NCI-H460 (cell line): ENCODE data around the gene HOXA6. TPM values are rescaled to one million over a fixed set of nuclear protein-coding genes. Genes with fewer than 3 reads are reported as not detected.
A peak's percentile ranks its signal among the peaks of the same experiment; 100 is the strongest.

Experiments
- DNase-seq: peaks from one replicate; pipeline ENCODE4 v3.0.0-alpha.2; 2016; ENCODE audit warnings: low read depth; ENCODE audit errors: extremely low read depth
- total RNA-seq: library from RNA; depleted of rRNA; stranded (reverse); fragments of >200 nt; shearing (Covaris generic); gene quantifications from 2 replicates; pipeline ENCODE4 v1.2.3, GENCODE V29; 2014

HOXA6 gene
- total RNA-seq, 1 experiment from 2014 or later: 6.7 TPM

GRCh38 chr7:27152816-27153442 is 5.4 kb upstream of the HOXA6 start:
- no peak for DNase-seq

DNA sequence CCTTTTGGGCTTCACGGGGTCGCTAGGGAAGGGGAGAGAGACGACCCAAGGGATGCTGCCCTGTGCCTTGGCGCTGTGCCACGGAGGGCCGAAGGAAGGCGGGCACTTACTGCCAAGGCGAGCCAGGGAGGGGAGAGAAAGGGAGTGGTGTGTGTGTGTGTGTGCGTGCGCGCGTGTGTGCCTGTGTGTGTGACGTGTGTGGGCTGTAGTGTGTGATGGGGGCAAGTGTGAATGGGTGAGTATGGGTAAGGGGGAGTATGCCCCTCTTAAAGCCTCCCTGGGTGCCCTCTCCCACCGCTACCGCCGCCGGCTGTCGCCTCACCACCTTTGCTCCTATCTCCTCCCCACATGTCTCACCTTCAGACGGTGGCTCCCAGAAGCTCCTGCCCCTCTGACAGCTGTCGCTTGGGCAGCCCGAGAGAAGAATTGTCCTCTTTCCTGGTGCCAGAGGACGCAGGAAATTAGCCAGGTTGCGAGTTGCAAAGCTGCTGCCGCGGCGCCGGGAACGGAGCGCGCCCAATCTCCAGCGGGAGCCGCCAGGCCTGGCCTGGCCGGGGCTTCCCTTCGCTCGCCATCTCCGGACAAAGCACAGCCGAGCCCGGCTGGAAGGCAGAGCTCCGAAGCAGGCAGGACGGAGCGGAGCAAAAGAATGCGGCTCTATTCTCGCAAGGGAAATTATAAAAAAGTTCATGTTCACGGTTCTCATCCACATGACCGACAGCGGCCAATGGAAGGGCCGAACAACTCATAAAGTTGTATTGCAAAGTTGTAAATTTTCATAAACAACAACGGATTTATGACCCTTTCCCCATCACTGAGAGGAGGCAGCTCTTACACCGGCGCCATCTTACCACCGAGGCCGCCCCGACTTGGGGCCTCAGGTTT is 4.6 kb upstream of the HOXA6 start, which contains the start of gene HOXA3:
HOXA3 (minus strand) TSS at position 653 of the 885 bp plus-strand sequence. CDS start 41,943 bp downstream, outside the sequence.
- DNase-seq: no peak

DNA sequence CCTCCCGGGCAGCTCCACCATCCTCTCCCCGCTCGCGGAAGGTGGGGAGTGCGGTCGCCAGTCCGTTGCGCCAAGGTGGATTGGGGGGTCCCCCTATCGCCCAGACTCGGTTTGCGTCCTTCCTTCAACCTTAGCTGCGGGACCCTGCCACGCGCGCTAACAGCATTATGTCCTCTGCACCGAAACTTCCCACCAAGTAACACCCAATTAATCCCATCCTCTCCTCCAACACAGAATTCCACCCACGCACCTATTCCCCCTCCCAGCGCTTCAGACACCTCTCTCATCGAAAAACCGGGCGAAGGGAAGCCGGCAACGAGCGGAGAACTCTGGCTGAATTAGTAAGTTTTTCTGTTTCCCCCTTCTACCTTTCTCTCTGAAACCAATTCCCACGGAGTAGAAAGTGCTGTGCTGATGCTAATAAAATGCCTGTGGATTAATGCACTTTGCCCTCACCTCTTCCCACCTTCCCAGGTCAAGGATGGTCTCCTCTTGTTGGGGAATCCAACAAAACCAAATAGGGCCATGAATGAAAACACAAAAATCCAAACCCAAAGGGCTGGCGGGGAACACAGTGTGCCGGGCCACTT is 3.9 kb upstream of the HOXA6 start:
- DNase-seq: no peak

DNA sequence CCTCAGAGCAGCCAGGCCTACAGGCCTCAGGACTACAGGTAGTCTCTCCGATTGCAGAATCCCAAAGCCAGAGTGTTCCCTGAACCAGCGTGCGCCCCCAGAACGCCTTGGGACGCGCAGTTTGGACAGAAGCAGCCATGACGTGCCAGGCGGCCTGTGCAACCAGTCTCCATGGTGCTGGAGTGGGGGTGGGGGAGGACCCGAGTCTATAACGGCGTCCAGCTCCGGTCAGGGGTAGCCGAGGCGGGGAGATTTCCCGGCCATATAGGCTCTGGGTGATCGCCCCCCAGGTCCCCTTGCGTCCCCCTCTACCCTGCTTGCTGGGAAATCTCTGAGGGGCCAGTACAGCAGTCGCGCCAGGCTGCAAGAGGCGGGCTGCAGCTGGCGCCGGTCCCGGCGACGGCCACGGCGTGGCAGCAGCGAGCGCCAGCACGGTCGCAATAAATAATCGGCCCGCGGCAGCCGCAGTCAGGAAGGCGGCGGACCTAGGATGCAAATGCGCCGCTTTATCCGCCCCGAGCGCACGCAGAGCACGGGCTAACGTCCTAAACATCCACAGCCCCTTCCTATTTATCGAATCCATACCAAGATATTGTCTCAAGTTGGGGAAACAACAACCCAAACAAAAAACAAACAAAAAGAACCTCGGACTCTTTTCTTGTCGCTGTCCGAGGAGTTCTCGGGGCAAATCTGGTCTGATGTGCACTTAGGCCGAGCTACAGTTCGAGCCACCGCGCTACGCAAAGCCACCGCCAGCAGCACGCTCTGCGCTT is 3.2 kb upstream of the HOXA6 start:
- DNase-seq: peak; percentile 72

- DNase-seq: no peak
Measured at GRCh38 chr7:27149842-27150567, 2.4 kb upstream of the HOXA6 start.

DNA sequence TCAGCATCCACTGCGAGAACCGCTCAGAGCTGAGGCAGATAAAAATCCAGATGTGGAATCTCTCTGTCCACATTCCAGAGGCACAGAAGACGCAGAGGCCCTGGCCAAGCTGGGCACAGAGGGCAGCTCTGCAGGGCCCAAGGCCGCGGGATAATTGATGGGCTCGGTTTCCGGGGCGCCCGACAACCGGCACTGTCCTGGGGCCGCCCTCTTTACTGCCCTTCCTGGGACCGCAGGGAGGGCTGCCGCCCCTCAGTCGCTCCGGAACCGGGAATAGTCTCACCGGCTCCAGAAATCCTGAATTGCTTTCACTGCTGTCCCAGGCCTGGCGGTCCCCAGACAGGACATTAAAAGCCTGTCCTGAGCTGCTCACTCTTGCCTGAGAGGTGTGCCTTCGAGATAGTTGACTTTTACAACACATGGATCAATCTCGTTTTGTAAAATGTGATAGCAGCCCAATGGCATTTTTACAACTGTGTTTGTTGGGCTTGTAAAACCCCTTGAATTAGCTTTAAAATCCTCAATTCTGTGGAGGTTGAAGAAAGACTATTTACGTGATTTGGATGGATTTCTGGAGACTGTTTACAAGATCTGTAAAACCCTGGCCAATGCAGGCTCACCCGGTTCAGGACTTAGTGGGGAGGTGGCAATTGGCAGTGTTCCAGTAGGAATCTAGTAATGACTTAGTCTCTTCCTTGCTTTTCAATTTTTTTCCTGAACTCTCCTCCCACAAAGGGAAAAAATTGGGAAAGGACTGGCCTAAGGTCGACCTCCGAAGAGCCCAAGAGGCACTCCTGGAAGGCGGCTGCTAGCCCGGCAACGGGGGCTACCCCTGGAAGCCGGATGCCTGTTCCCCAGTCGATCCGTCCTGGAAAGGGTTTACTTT is 1.4 kb upstream of the HOXA6 start:
- no peak for DNase-seq

DNA sequence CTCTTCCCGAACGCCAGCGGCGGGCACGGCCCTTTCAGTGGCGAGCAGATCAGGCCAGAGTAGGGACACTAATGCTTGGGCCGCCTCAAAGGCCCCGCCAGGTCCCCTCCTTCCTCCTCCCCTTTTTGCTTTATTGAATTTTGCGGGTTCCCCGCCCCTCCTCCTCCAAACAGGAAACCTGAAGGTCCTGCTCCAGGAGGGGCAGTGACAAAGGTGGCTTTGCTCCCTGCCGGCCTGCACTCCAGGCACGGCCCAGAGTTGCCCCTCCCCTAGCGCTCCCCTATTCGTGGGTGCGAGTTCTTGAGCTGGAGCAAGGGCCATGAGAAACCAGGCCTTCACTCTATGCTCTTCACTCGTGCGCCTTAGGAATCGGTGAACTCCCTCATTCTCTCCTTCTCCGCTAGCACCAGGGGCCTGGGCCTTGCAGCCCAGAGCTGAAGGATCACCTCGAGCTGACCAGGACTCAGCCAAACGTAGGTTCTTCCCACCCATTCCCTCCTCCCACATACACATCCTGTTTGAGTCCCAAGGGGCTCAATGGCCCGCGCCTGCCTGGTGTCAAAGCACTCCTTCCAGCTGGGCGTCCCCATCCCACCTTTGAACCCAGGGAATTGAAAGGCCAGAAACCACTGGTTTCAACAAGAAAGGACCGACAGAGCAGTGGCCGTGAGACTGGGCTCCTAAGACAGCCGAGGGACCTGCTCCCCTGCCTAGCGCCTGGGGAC is 619 bp upstream of the HOXA6 start:
- DNase-seq: no peak

- DNase-seq: no peak
Measured at GRCh38 chr7:27146491-27147198, 929 bp downstream of the HOXA6 start.

DNA sequence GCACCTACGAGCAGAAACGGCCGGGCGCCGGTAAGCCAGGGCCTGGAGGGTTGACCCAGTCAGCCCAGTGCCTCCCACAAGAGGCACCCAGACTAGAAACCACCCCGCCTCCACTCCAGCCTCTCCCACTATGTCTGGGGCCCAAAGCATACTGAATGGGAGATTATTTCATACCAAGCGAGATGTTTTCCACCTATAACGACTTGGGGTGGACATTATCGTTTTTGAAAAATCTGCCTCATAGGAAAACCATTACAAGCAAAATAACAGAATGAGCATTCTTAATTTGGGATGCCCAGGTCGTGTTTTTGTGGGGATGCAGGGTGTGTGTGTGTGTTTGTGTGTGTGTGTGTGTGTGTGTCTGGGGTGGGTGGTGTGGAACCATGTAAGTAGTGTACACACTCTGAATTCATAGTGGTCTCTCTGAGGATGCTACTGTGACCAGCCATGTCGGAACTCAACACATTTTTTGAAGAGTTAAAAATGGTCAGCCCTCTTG is 1.6 kb downstream of the HOXA6 start:
- no peak for DNase-seq

DNA sequence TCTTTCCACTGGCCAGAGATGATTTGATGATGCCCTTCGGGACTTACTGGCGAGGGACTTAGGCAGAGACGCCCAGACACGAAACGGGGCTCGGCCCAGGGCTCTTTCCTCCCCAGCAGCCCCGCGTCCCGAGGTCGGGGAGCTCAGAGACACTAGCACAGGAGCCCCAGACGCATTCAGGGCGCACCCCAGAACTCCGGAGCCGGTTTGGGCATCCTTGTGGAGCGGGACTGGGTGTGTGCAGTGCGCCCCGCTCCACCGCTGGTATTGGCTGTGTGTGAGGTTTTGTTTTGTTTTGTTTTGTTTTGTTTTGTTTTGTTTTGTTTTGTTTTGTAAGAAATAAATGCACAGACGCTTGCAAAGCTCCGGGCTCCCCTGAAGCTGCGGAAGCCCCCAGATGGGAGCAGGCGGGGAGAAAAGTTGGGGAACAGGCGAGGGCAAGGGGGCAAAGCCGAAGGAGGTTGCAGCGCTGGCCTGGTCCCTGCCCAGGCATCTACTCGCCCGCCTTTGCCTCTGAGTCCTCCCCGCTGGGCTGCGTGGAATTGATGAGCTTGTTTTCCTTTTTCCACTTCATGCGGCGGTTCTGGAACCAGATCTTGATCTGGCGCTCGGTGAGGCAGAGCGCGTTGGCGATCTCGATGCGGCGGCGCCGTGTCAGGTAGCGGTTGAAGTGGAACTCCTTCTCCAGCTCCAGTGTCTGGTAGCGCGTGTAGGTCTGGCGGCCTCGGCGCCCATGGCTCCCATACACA is 2.2 kb downstream of the HOXA6 start:
- no peak for DNase-seq

DNA sequence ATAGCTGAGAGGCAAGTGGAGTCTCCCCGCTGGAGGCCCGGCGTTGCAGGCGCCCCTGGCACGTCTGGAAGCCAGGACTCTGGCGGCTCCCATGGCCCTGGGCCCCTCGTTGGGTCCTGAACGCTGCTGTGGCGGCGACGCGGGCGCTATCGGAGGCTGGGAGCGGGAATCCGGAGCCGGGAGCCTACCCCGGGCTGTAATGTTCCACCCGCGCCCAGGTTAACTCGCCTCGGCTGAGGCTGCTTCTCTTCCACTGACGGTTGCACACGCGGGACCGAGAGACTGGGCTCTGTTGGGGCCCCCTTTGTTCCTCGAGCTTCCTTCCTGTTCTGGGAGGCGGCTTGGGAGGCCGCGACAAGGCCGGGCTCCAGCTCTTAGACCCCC is 2.8 kb downstream of the HOXA6 start:
- DNase-seq: no peak

DNA sequence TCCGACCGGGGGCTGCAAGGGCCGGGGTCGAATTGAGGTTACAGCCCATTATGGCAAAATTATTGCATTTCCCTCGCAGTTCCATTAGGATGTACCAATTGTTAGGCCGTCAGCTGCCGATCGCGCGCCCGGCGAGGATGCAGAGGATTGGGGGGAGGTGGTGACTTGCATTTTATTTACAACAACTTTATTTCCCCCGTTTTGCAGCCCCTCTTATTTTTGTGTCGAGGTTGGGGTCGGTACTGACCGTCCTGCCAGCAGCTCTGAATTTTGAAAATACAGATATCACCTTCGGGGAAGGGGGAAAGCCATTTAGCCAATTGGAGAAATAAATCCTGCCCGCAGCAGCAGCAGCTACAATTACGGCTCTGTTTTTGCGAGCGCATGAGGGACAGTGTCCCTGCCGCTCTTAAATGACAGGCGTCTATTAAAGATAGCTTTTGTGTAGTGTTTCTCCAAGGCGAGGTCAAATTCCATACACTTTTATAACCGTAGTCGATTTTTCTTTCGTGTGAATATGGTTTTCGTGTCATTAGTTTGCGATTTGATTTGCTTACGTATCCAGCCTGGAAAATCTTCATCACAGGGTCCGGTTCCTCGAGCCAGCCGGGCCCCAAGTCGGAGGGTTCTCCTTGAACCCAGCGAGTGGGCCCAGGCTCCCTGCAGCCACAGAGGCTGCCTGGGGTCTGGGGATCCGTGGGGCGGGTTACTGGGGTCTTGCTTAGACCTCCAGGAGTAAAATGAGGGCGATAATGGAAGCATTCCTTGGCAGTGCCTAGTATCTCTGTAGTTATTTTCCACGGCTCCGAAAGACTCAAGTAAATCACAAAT is 3.4 kb downstream of the HOXA6 start:
- DNase-seq: no peak

DNA sequence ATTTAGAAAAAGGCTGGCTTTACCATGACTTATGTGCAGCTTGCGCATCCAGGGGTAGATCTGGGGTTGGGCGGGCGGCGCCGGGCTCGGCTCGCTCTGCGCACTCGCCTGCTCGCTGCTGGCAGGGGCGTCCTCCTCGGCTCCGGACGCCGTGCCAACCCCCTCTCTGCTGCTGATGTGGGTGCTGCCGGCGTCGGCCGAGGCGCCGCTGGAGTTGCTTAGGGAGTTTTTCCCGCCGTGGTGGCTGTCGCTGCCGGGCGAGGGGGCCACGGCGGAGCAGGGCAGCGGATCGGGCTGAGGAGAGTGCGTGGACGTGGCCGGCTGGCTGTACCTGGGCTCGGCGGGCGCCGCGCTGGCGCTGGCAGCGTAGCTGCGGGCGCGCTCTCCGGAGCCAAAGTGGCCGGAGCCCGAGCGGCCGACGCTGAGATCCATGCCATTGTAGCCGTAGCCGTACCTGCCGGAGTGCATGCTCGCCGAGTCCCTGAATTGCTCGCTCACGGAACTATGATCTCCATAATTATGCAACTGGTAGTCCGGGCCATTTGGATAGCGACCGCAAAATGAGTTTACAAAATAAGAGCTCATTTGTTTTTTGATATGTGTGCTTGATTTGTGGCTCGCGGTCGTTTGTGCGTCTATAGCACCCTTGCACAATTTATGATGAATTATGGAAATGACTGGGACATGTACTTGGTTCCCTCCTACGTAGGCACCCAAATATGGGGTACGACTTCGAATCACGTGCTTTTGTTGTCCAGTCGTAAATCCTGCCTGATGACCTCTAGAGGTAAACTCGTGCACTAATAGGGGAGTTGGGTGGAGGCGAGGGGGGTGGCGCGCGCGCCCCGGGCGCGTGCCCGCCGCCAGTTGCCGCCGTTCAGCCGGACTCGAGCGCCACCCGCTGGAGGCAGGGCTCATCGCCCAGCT is 4.3 kb downstream of the HOXA6 start, which contains the start of gene HOXA5:
HOXA5 (minus strand) TSS at position 659 of the 927 bp plus-strand sequence; CDS start at position 585, 74 bp downstream.
- no peak for DNase-seq

GRCh38 chr7:27142580-27143022 is 5.0 kb downstream of the HOXA6 start:
- DNase-seq: no peak
